ENCODE measurements around the gene PAX7. TPM values are rescaled to one million over a fixed set of nuclear protein-coding genes. Genes with fewer than 3 reads are reported as not detected.

The PAX7 gene
- total RNA-seq, 2 experiments from 2014 or later, result not detected

GRCh38 chr1:18634276-18634675 lies 3.6 kb downstream of the PAX7 start:
- H3K36me3 Mint-ChIP-seq, result no peaks in the 10 kb centered on the region
- no peak overlapping the region for H3K27ac Mint-ChIP-seq
- no peak for DNase-seq
- peaks cover 100% of the 10 kb centered on the region for H3K27me3 Mint-ChIP-seq
- H3K9me3 Mint-ChIP-seq, result no peaks in the 10 kb centered on the region
- H3K4me1 Mint-ChIP-seq, result peaks cover 18% of the 10 kb centered on the region
- H3K4me3 Mint-ChIP-seq, result no peak overlapping the region

- Mint-ChIP-seq H3K27me3 (peaks cover 100% of the 10 kb centered on the region), H3K4me3 (no peak overlapping the region), H3K27ac (no peak overlapping the region), H3K9me3 (no peaks in the 10 kb centered on the region), H3K36me3 (no peaks in the 10 kb centered on the region), H3K4me1 (peaks cover 24% of the 10 kb centered on the region)
- no peak for DNase-seq
These were observed 4.5 kb downstream of the PAX7 start for GRCh38 chr1:18635070-18635577.

- no peaks in the 10 kb centered on the region for H3K9me3 Mint-ChIP-seq
- H3K4me3 Mint-ChIP-seq, result no peak overlapping the region
- H3K36me3 Mint-ChIP-seq, result no peaks in the 10 kb centered on the region
- no peak for DNase-seq
- H3K27me3 Mint-ChIP-seq, result peaks cover 100% of the 10 kb centered on the region
- peak overlapping the region; percentile 10 for H3K27ac Mint-ChIP-seq
- H3K4me1 Mint-ChIP-seq, result peaks cover 26% of the 10 kb centered on the region
These were observed 5.4 kb downstream of the PAX7 start for GRCh38 chr1:18635891-18636595.

DNA sequence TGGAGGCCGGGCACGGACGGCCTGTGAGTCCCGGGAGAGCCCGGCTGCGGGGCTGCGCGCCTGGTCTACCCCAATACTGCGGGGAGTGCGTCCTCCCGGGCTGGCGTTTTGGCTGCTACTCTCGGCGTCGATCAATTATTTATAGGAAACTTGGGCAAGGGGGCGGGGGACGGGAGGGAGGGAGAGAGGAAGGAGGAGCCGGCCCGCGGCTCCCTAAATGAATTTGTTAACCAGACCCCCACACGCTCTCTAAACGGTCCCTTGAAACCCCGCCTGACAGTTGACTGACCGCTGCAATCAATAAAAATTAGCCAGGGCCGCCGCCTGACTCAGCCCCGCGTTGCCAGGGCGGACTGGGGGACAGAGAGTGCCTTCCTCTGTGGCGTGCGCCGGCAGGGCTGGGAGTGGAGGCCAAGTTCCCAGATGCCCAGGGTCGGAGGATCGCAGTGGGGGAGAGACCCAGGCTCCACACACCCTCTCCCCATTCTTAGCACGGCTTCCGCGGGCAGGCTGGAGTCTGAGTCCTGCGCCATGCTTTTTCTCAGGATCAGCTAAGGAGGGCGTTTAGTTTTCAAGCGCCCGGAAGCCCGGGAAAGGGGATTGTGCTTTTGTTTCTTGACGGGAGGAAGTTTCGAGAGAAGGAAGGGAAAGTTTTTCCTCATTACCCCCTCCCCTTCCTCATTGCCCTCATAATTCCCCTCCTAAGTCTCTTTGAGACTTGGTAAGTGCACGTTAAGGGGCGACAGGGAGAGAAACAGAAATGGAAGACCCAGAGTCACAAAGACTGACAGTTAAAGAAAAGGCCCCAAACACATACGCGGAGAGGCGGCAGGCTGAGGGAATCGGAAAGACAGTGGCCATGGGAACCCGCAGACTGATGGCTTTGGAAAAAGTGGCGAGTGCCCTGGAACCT lies 6.2 kb downstream of the PAX7 start:
- H3K36me3 Mint-ChIP-seq, result no peaks in the 10 kb centered on the region
- H3K9me3 Mint-ChIP-seq, result no peaks in the 10 kb centered on the region
- H3K4me1 Mint-ChIP-seq, result peaks cover 25% of the 10 kb centered on the region
- no peak overlapping the region for H3K27ac Mint-ChIP-seq
- DNase-seq, result no peak
- no peak overlapping the region for H3K4me3 Mint-ChIP-seq
- H3K27me3 Mint-ChIP-seq, result peaks cover 100% of the 10 kb centered on the region

DNA sequence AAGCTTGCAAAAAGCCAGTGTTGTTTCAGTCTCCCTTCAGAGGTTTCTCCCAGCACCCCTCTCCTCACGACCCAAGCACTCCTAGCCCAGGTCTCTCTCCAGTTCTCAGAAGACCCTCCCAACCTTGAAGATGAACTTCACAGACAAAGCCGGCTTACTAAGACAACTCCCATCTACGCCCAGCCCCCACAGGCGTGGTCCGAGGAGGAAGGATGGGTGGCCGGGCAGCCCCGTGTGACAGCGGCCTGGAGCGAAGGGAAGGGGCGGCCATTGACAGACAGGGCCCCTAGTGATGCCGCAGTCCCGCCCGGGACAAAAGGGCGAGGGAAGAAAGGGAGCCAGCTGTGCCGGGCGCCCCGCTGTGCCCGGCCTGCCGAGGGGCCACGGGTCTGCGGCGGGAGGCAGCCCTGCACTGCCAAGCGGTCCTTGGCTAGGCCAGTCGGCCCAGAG lies 6.9 kb downstream of the PAX7 start:
- H3K9me3 Mint-ChIP-seq, result no peaks in the 10 kb centered on the region
- peaks cover 98% of the 10 kb centered on the region for H3K27me3 Mint-ChIP-seq
- H3K36me3 Mint-ChIP-seq, result no peaks in the 10 kb centered on the region
- H3K27ac Mint-ChIP-seq, result no peak overlapping the region
- H3K4me3 Mint-ChIP-seq, result no peak overlapping the region
- peaks cover 22% of the 10 kb centered on the region for H3K4me1 Mint-ChIP-seq
- no peak for DNase-seq

GRCh38 chr1:18637962-18638834 lies 7.6 kb downstream of the PAX7 start:
- no peak for DNase-seq
- no peak overlapping the region for H3K27ac Mint-ChIP-seq
- H3K27me3 Mint-ChIP-seq, result peaks cover 98% of the 10 kb centered on the region
- no peak overlapping the region for H3K4me3 Mint-ChIP-seq
- no peaks in the 10 kb centered on the region for H3K9me3 Mint-ChIP-seq
- no peaks in the 10 kb centered on the region for H3K36me3 Mint-ChIP-seq
- H3K4me1 Mint-ChIP-seq, result peaks cover 26% of the 10 kb centered on the region

GRCh38 chr1:18638835-18639364 lies 8.3 kb downstream of the PAX7 start:
- Mint-ChIP-seq H3K36me3 (no peaks in the 10 kb centered on the region), H3K27ac (no peak overlapping the region), H3K9me3 (no peaks in the 10 kb centered on the region), H3K4me3 (no peak overlapping the region), H3K4me1 (peaks cover 29% of the 10 kb centered on the region), H3K27me3 (peaks cover 98% of the 10 kb centered on the region)
- no peak for DNase-seq

DNA sequence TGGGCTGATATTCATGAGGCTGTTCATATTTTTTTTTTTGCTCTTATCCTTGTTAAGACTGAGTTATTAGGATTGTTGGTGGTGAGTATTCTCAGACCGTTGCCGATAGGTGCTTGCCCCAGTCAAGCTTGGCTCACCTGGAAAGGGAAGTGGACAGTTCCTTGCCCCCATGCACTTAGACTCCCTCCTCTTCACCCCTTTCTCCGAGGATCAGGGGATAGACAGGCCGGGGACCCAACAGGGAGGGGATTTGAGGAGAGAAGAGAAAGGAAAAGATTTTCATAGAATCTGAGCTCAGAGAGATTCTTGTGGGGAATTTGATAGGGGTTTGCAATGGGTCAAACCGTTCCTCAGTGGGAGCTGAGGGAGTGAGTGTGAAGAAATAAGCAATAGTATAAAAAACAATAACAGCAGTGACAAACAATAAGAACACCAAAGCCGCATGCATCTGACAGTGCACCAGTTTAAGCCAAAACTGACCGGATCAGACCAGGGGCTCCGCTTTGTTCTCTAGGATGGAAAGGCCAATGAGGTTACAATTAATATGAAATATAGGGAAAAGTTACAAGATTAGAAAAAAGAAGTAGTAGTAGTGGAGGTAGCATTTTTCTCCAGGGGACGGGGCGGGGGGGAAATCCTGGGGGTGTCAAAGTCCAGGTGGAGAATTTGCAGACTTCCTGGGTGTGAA lies 8.9 kb downstream of the PAX7 start:
- no peak for DNase-seq
- Mint-ChIP-seq H3K4me3 (no peak overlapping the region), H3K36me3 (no peaks in the 10 kb centered on the region), H3K27ac (no peak overlapping the region), H3K9me3 (no peaks in the 10 kb centered on the region), H3K4me1 (peaks cover 29% of the 10 kb centered on the region), H3K27me3 (peaks cover 98% of the 10 kb centered on the region)

DNA sequence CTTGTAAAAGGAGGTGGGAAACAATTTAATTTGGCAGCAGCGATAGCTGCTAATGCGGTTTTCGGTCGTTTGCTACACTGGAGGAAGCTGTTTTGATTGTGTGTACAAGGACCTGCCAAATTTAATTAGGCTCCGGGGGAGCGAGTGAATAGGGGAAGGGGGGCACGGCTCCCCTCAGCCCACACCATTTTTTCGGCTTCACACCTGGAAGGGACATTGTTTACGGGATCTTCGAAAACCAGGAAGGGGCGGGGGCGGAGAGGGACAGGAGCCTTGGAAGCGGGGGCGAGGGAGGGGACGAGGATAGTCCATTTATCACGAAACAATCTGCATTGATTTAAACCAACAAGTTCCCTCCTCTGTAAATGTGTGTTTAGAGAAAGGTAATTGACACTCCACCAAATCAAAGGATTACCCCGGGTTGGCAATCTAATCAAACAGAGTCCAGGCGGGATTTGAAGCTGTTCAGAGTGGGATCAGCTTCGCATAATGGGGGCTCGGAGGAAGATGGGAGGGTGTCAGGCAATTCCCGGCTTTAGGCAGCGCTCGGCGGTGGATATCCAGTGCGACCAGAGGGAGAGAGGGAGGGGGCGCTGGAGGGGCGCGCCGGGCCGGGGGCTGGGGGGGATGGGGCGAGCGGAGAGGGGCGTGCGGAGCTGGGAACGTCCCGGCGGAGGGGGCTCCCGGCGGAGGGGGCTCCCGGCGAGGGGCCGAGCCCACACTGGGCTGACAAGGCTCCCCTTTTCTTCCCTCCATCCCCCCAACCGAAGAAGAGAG lies 9.8 kb downstream of the PAX7 start:
- Mint-ChIP-seq H3K27me3 (peaks cover 98% of the 10 kb centered on the region), H3K9me3 (no peaks in the 10 kb centered on the region), H3K27ac (no peak overlapping the region), H3K36me3 (no peaks in the 10 kb centered on the region), H3K4me3 (no peak overlapping the region), H3K4me1 (peaks cover 37% of the 10 kb centered on the region)
- DNase-seq, result no peak

GRCh38 chr1:18641005-18641941 lies 10.6 kb downstream of the PAX7 start:
- Mint-ChIP-seq H3K27me3 (peaks cover 98% of the 10 kb centered on the region), H3K4me3 (no peak overlapping the region), H3K9me3 (no peaks in the 10 kb centered on the region), H3K36me3 (no peaks in the 10 kb centered on the region), H3K4me1 (peaks cover 38% of the 10 kb centered on the region), H3K27ac (no peak overlapping the region)
- DNase-seq, result no peak

DNA sequence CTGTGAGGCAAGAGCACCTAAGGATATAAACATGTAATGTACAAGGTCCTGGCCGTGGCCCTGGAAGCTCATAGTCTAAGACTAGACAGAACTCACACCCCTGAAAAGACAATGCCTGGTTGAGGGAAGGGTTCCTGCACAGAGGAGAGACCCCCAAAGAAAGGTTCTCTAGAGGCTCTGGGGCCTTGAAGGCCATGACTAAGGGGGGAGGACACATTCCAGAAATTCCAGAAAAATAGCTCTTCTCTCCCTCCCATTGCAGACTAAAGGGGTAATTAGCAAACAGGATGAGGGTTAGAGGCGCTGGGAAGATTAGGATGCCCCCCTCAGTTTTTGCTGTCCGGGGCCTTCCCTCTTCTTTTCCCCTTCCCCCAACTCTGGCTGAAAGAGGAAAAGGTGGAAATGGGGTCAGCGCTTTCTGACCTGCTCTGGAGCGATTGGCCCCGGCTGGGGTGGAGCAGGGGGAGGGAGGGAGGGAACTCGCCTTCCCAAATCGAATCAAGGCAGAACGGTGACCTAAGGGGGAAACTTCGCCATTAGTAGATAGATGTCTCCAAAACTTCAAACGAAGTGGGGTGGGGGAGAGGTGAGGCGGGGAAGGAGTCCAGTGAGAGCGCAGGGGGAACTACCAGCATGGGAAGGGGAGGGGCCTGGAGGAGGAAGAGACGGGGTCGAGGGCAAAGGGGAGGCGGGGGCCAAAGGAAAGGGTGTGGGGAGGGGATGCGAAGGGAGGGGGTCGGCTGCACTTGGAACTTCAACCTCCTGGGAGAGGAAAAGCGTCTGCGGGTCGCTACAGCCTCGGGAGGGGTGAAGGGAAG lies 11.8 kb downstream of the PAX7 start:
- H3K27me3 Mint-ChIP-seq, result peaks cover 95% of the 10 kb centered on the region
- H3K36me3 Mint-ChIP-seq, result no peaks in the 10 kb centered on the region
- H3K4me3 Mint-ChIP-seq, result no peak overlapping the region
- peaks cover 38% of the 10 kb centered on the region for H3K4me1 Mint-ChIP-seq
- no peak overlapping the region for H3K27ac Mint-ChIP-seq
- no peaks in the 10 kb centered on the region for H3K9me3 Mint-ChIP-seq
- DNase-seq, result no peak

Measured in activated naive CD8-positive, alpha-beta T cell treated with anti-CD3 and anti-CD28 coated beads for 36 hours (primary cell).